Esophagus muscularis mucosa (tissue), 4 donors: ENCODE results near the gene DVL3. TPM values are rescaled to one million over a fixed set of nuclear protein-coding genes. Genes with fewer than 3 reads are reported as not detected.

ENCODE experiments used
- DNase-seq: peaks from one replicate; pipeline ENCODE4 v3.0.0-alpha.2; 2017; ENCODE audit errors: extremely low spot score
- H3K27ac ChIP-seq, 4 donors: fragments of 200-600 bp; sonication (generic); replicated peaks in 1 of 4; 1 replicate in 3 of 4; 2 replicates in 1 of 4; pipeline ENCODE4 v1.5.1; 2016 to 2019; ENCODE audit warnings: mild to moderate bottlenecking in 1 of 4
- H3K27me3 ChIP-seq, 4 donors: fragments of 200-600 bp; sonication (generic); one replicate each; pipeline versions ENCODE4 v1.5.1 to v1.6.0; 2016 to 2019
- H3K36me3 ChIP-seq, 4 donors: fragments of 200-600 bp; sonication (generic); one replicate each; pipeline ENCODE4 v1.5.1; 2016 to 2019
- H3K4me1 ChIP-seq, 4 donors: fragments of 200-600 bp; sonication (generic); one replicate each; pipeline ENCODE4 v1.5.1; 2016 to 2019
- H3K4me3 ChIP-seq, 4 donors: fragments of 200-600 bp; sonication (generic); 1 replicate in 2 of 4; 2 replicates in 2 of 4; pipeline ENCODE4 v1.5.1; 2016 to 2019; ENCODE audit warnings: mild to moderate bottlenecking in 4 of 4, moderate library complexity in 1 of 4
- H3K9me3 ChIP-seq, 4 donors: fragments of 200-600 bp; sonication (generic); 1 replicate in 3 of 4; 2 replicates in 1 of 4; pipeline ENCODE4 v1.5.1; 2016 to 2019
- CTCF ChIP-seq, 3 experiments: fragments of 200-600 bp in 2 of 3; fragments of 450-650 bp in 1 of 3; sonication (generic) in 2 of 3; IDR thresholded peaks; one replicate each; pipeline ENCODE4 v1.5.1; 2017 to 2019; ENCODE audit warnings: antibody characterized with exemption in 3 of 3, mild to moderate bottlenecking in 2 of 3, moderate library complexity in 1 of 3
- EP300 ChIP-seq: sonication (generic); formaldehyde crosslinking; IDR thresholded peaks from one replicate; pipeline ENCODE4 v1.6.1; 2017; ENCODE audit warnings: antibody characterized with exemption
- POLR2A ChIP-seq: fragments of 450-650 bp; IDR thresholded peaks from one replicate; pipeline ENCODE4 v1.6.1; 2017; ENCODE audit warnings: antibody characterized with exemption, moderate library complexity, mild to moderate bottlenecking, low read depth
- POLR2AphosphoS5 ChIP-seq, 2 donors: sonication (generic); formaldehyde crosslinking; IDR thresholded peaks; one replicate each; pipeline ENCODE4 v1.6.1; 2017; ENCODE audit warnings: antibody characterized with exemption in 2 of 2
- WGBS: methylation state at CpG from one replicate; pipeline ENCODE4 v1.1.5; 2018; 5-methylcytosine and 5-hydroxymethylcytosine counted together
- intact Hi-C: fragments of 100-400 bp; cut with DNase I; formaldehyde crosslinking; loops from one replicate; pipeline ENCODE4 v1.15.1; 2023
- total RNA-seq, 4 donors: library from RNA; depleted of rRNA; stranded (reverse); fragments of >200 nt; gene quantifications; one replicate each; pipeline versions ENCODE4 v1.1.0 to v1.2.1, GENCODE V29; 2016

Gene DVL3
- total RNA-seq, 4 donors from 2014 or later, result 64.0 to 119 (median 86.3) TPM

GRCh38 chr3:184183679-184184078, 28.5 kb downstream of the DVL3 start:
- H3K27me3 ChIP-seq, result no peaks in the 10 kb centered on the region
- no peak for DNase-seq
- no peaks in the 10 kb centered on the region for H3K9me3 ChIP-seq
- WGBS, result 78% methylated on average over 3 of the region's 5 CpGs
- peaks cover 62 to 75% (median 71%) of the 10 kb centered on the region in 4 donors for H3K36me3 ChIP-seq
- TF ChIP-seq POLR2A, result no peak
- TF ChIP-seq POLR2AphosphoS5 (IDR thresholded peaks at IDR 0.05), result no peak
- TF ChIP-seq CTCF (IDR thresholded peaks at IDR 0.05), result no peak
- no peak for TF ChIP-seq EP300
- H3K27ac ChIP-seq, result no peak overlapping the region
- peaks cover 31 to 44% (median 38%) of the 10 kb centered on the region in 4 donors for H3K4me1 ChIP-seq
- H3K4me3 ChIP-seq, result no peak overlapping the region
- intact Hi-C loops, result no loop called here

GRCh38 chr3:184184546-184185230, 29.5 kb downstream of the DVL3 start:
- H3K4me3 ChIP-seq, result no peak overlapping the region
- H3K4me1 ChIP-seq, result peaks cover 32 to 43% (median 37%) of the 10 kb centered on the region in 4 donors
- H3K27me3 ChIP-seq, result no peaks in the 10 kb centered on the region
- no peak for DNase-seq
- peak overlapping the region; percentile 82 to 88 (median 86) for H3K27ac ChIP-seq
- no peak for TF ChIP-seq EP300
- TF ChIP-seq POLR2A, result no peak
- no peak for TF ChIP-seq CTCF (IDR thresholded peaks at IDR 0.05)
- no peak for TF ChIP-seq POLR2AphosphoS5 (IDR thresholded peaks at IDR 0.05)
- intact Hi-C loops, result loop anchor here (5.0 kb wide), 4 partner anchors 37 to 113 kb away; partner anchors contain the start of genes ALG3, EEF1AKMT4 and PSMD2
- peaks cover 61 to 75% (median 71%) of the 10 kb centered on the region in 4 donors for H3K36me3 ChIP-seq
- H3K9me3 ChIP-seq, result no peaks in the 10 kb centered on the region
- WGBS, result 95% methylated on average over 18 of the region's 18 CpGs

GRCh38 chr3:184185461-184186183, 30.4 kb downstream of the DVL3 start:
- Histone ChIP-seq H3K9me3 (no peaks in the 10 kb centered on the region), H3K27me3 (no peaks in the 10 kb centered on the region), H3K36me3 (peaks cover 57 to 75% (median 71%) of the 10 kb centered on the region in 4 donors), H3K4me3 (peak overlapping the region; percentile 77 to 90 (median 84)), H3K27ac (peak overlapping the region; percentile 82 to 88 (median 86)), H3K4me1 (peaks cover 32 to 38% (median 36%) of the 10 kb centered on the region in 4 donors)
- WGBS, result 12% methylated on average over 15 of the region's 55 CpGs
- intact Hi-C loops, result loop anchor here (5.0 kb wide), 4 partner anchors 38 to 112 kb away; partner anchors contain the start of genes ALG3, EEF1AKMT4 and PSMD2
- DNase-seq, result peak; percentile 100
- TF ChIP-seq CTCF (IDR thresholded peaks at IDR 0.05), result no peak
- TF ChIP-seq POLR2AphosphoS5 (IDR thresholded peaks at IDR 0.05), result peak in 1 of 2 donors; percentile 96

- H3K27me3 ChIP-seq, result no peaks in the 10 kb centered on the region
- no peaks in the 10 kb centered on the region for H3K9me3 ChIP-seq
- intact Hi-C loops, result loop anchor here (5.0 kb wide), 4 partner anchors 39 to 111 kb away; partner anchors contain the start of genes ALG3, EEF1AKMT4 and PSMD2
- H3K36me3 ChIP-seq, result peaks cover 57 to 75% (median 71%) of the 10 kb centered on the region in 4 donors
- peaks cover 32 to 38% (median 36%) of the 10 kb centered on the region in 4 donors for H3K4me1 ChIP-seq
- DNase-seq, result no peak
- 1% methylated on average over 17 of the region's 45 CpGs for WGBS
- H3K4me3 ChIP-seq, result peak within 1 kb of the TSS; percentile 77 to 90 (median 84)
- no peak for TF ChIP-seq EP300
- TF ChIP-seq POLR2A, result peak; percentile 87
- TF ChIP-seq POLR2AphosphoS5 (IDR thresholded peaks at IDR 0.05), result peak; percentile 68 to 95
- H3K27ac ChIP-seq, result peak within 1 kb of the TSS; percentile 82 to 88 (median 86)
Observed at GRCh38 chr3:184186184-184186901, 31.2 kb downstream of the DVL3 start, which contains the start of gene ABCF3. TSS of gene ABCF3 (plus strand) at chr3:184186199. CDS start at chr3:184186208, 9 bp downstream.
